CD4-positive, alpha-beta T cell treated with Interleukin-17A for 4 hours (primary cell): Measurements from ENCODE around the gene COL6A1.
"Not testable (repeated sequence)": the region's sequence is repeated elsewhere in the genome, so short reads cannot be mapped to it uniquely, and the experiment has no call there.

Experiments used
- DNase-seq: peaks from one replicate; pipeline ENCODE4 v3.0.0-alpha.2; 2020; ENCODE audit warnings: mixed read lengths

The COL6A1 gene

DNA sequence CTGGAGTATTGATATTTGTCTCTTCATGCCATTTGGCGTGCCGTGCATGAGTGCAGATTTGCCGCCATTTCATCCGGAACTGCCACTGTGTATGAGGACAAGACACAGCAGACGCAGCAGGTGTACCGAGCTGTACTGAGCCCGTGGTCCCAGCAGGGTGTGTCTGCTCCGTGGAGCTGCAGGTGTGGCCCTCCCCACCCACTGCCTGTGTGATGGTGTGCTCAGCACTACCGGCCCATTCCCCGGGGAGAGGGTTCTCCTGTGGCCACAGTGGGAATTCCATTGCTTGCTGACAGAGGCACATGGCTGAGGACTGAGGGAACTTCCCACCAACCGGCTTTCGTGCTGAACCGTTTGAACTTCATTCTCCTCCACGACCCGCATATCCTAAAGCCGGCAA lies 34.3 kb upstream of the COL6A1 start:
- no peak for DNase-seq

- no peak for DNase-seq
Measured at GRCh38 chr21:45947716-45948255, 33.8 kb upstream of the COL6A1 start.

GRCh38 chr21:45948576-45949141 lies 32.9 kb upstream of the COL6A1 start:
- DNase-seq: no peak

DNA sequence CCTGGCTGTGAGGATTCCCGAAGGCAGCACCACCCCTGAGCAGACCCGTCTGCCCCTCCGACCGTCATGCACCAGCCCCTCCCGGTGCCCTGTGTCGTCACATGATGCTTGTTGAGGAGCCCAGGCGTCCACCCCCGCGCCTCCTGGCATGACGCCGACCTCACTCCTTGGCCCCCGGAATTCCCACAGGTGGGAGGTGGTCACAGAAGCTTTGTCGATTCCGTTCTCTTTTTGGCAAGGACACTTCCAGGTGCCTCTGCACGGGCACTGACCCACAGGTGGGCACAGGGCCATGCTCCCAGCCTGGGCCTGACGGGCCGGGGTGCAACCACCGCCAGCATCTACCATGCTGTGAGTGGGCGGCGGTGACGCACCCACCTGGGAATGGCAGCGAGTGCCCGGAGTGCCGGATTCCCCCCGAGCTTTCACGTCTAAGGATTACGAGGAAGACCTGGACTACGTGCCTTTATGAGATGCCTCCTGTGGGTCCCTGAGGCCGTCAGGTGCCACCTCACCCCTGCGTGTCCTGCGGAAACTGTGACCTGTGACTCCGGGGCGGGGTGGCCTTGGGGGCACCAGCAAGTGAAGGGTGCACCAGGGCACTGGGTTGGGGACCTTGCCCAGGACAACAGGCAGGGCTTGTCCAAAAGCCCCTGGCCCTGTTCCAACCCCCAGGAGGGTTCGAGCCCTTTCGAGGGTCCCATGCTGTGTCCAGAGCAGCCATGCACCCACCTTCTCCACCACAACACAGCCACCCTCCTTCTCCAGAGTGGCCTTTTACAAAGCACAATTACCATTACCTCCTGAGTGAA lies 31.4 kb upstream of the COL6A1 start:
- DNase-seq: no peak

DNA sequence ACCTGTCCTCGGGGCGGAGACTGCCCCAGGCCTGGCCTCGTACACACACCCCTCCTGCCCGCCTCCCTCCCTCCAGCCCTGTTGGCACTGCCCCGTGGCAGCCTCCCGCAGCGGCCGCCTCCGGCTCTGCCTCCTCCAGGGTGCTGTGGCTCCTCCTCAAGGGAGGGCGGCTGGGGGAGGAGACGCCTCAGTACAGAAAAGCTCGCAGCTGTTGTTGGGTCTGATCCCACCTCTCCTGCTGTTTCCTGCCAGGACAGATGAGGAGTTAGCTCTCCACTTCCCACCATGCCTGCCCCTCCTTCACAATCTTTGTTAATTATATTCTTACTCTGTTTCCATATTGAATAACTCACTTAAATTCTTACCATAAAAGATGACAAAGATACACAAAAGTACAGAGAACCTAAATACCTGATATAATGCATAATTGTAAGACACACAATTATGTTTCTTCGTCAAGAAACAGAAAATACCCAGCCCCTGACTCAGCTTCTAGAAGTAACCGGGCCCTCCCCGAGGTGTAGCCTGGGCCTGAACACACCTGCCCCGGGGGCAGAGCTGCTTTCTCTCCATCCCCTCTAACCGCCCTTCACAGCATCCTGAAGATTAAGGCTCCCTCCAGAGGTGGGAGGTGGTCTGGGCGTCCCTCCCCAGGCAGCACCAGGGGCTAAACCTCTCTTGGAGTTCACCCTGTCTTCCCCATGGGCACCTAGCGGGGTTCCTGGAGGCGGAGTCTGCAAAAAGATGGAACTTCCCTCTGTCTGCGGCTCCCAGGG lies 30.6 kb upstream of the COL6A1 start:
- no peak for DNase-seq

DNA sequence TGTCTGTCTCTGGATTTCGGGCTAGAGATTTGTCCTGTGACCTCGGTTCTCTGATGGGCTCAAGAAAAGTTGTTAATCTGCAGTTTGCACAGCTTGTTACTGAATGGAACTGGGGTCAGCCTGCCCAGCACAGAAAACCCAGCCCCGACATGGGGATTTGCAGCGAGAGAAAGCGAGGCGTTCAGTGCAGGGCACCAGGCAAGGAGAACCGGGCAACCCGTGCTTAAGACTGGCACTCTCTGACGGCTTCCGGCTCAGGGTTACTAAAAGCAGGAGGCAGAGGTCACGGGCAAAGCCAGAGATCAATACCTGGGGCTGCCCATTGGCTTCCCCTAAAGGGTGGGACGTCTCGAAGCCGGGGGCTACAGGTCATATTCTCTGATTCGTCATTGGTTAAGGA lies 29.9 kb upstream of the COL6A1 start:
- no peak for DNase-seq

GRCh38 chr21:45952527-45952926 lies 29.0 kb upstream of the COL6A1 start:
- DNase-seq: not testable (repeated sequence)

GRCh38 chr21:45952974-45953373 lies 28.6 kb upstream of the COL6A1 start:
- no peak for DNase-seq

- DNase-seq: no peak
Measured at GRCh38 chr21:45954261-45954660, 27.3 kb upstream of the COL6A1 start.

GRCh38 chr21:45954921-45955320 lies 26.6 kb upstream of the COL6A1 start:
- no peak for DNase-seq

DNA sequence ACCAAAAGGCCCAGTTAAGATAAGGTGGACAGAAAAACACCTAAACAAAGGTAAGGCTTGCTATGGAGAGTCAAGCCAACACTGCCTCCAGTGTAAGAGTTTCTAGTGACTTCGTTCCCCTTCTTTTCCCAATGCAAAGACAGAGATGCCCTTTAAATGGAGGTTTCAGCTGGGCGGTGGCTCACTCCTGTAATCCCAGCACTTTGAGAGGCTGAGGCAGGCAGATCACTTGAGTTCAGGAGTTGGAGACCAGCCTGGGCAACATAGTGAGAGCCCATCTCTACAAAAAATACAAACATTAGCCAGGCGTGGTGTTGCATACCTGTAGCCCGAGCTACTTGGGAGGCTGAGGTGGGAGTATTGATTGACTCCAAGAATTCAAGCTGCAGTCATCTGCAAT lies 24.0 kb upstream of the COL6A1 start:
- no peak for DNase-seq

GRCh38 chr21:45957981-45958600 lies 23.5 kb upstream of the COL6A1 start:
- DNase-seq: no peak

GRCh38 chr21:45959182-45959581 lies 22.4 kb upstream of the COL6A1 start:
- no peak for DNase-seq

DNA sequence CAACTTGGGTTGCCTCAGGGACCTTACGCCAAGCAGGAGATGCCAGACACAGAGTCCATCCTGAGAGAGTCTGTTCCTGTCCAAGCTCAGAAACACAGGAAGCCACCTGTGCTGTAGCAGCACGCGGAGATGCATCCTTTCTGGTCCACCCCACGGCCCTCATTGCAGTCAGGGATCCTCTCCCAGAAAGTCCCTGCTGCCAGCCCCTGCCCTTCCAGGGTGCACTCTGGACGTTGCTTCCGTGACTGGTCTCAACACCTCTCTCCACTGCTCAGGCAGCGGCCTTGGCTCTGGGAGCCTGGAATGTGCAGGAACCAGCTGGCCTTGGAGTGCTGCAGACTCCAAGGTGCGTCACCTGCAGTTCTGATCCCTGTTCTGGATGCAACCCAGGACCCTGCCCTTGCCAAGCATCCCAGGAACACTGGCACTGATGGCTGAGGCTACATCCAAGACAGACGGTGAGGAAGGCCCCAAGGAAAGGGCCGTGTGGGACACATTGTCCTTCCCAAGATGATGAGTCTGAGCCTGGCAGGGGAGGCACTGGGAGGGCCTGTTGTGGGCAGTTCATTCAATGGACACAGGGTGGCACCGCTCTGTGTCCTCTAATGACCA lies 21.7 kb upstream of the COL6A1 start:
- no peak for DNase-seq

DNA sequence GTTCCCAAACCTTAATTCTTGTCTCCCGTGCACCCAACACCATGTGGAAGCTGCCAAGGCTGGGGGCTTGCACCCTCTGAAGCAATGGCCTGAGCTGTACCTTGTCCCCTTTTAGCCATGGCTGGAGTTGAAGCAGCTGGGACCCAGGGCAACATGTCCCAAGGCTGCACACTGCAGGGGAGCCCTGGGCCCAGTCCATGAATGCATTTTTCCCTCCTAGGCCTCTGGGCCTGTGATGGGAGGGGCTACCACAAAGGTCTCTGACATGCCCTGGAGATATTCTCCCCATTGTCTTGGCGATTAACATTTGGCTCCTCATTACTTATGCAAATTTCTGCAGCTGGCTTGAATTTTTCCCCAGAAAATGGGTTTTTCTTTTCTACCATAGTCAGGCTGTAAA lies 20.2 kb upstream of the COL6A1 start:
- not testable (repeated sequence) for DNase-seq

- no peak for DNase-seq
Measured at GRCh38 chr21:45962531-45963231, 18.9 kb upstream of the COL6A1 start.

DNA sequence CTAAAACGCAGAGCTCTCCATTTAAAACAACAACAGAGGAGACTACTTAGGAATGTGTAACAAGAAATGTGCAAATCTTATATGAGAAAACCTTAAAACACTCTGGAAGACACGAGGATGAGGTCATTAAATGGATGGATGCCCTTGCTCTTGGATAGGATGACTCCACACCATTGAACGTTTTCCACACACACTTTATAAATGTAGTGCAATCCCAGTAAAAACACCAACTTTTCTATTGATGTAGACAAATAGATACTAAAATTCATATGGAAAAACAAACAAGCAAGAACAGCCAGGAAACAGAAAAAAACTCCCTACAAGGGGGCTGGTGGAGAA lies 18.4 kb upstream of the COL6A1 start:
- no peak for DNase-seq

DNA sequence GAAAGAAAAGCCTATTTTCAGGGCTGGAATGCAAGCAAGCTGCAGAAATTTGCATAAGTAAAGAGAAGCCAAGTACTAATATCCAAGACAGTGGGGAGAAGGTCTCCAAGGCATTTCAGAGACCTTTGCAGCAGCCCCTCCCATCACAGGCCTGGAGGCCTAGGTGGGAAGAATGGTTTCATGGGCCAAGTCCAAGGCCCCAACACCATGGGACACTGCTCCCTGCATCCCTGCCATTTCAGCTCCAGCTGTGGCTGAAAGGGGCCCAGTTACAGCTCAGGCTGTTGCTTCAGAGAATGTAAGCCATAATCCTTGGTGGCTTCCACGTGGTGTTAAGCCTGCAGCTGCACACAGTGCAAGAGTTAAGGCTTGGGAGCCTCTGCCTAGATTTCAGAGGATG lies 16.9 kb upstream of the COL6A1 start:
- no peak for DNase-seq

DNA sequence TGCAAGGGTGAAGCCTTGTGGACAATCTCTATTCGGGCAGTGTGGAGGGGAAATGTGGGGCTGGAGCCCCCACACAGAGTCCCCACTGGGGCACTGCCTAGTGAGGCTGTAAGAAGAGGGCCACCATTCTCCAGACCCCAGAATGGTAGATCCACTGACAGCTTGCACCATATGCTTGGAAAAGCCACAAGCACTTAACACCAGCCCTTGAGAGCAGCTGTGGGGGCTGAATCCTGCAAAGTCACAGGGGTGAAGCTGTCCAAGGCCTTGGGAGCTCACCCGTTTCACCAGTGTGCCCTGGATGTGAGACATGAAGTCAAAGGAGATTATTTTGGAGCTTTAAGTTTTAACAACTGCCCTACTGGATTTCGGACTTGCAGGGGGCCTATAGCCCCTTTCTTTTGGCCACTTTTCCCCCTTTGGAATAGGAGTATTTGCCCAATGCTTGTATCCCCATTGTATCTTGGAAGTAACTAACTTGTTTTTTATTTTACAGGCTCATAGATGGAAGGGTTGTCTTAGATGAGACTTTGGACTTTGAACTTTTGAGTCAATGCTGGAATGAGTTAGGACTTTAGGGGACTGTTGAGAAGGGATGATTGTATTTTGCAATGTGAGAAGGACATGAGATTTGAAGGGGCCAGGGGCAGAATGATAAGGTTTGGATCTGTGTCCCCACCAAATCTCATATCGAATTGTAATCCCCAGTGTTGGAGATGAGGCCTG lies 16.3 kb upstream of the COL6A1 start:
- no peak for DNase-seq

- DNase-seq: no peak
Measured at GRCh38 chr21:45966791-45967394, 14.7 kb upstream of the COL6A1 start.
